ENCODE data around the gene CD2AP.
A peak's percentile ranks its signal among the peaks of the same experiment; 100 is the strongest.
"Not testable (repeated sequence)": the region's sequence is repeated elsewhere in the genome, so short reads cannot be mapped to it uniquely, and the experiment has no call there.

Gene CD2AP, protein sequence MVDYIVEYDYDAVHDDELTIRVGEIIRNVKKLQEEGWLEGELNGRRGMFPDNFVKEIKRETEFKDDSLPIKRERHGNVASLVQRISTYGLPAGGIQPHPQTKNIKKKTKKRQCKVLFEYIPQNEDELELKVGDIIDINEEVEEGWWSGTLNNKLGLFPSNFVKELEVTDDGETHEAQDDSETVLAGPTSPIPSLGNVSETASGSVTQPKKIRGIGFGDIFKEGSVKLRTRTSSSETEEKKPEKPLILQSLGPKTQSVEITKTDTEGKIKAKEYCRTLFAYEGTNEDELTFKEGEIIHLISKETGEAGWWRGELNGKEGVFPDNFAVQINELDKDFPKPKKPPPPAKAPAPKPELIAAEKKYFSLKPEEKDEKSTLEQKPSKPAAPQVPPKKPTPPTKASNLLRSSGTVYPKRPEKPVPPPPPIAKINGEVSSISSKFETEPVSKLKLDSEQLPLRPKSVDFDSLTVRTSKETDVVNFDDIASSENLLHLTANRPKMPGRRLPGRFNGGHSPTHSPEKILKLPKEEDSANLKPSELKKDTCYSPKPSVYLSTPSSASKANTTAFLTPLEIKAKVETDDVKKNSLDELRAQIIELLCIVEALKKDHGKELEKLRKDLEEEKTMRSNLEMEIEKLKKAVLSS

DNA sequence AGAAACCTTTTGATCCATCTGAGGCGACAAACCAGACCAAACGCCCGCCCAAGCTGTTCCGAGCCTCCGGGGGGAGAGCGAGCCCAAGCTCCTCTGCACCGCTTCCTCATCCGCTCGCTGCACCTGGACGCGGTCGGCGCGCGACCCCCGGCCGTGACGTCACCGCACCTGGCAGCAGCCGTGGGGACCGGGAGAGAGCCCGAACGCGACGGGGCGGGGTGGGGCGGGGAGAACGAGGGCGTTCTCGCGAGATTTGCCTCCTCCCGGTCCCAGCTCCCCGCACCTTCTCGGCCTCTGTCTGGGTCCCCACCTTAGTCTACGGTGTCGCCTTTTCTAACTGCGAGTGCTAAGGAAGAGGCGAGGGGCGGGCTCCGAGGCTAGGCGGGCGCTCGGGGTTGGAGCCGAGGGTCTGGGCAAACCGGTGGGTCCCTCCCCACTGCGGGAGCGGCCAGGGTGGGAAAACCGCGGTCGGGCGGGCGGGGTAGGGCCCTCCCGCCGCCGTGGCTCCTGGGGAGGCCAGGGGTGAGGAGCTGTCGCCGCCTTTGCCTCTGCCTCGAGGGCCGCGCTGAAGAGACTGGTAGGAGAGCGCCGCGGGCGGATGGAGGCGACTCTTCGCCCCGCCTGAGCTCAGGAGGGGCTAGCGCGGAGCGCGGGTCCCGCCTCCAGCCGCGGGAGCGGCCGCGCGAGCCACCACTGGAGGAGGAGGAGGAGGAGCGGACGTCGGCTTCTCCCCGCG, at the start of gene CD2AP:
Gene CD2AP (plus strand): TSS at position 293 of the 736 bp plus-strand sequence. CDS start 456 bp downstream, outside the sequence.
- peak; percentile 75 to 78 for DNase-seq (ENCODE audit: low read depth in 2 of 2)

DNA sequence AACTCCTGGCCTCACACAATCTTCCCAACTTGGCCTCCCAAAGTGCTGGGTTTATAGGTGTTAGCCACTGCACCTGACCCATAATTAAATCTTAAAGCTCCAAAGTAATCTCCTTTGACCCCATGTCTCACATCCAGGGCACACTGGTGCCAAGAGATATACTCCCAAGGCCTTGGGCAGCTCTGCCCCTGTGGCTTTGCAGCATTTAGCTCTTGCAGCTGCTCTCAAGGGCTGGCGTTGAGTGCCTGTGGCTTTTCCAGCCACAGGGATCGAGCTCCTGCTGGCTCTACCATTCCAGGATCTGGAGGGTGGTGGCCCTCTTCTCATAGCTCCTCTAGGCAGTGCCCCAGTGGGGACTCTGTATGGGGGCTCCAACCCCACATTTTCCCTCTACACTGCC, 49.3 kb upstream of the CD2AP start:
- DNase-seq (ENCODE audit: low read depth in 2 of 2), result no peak

DNA sequence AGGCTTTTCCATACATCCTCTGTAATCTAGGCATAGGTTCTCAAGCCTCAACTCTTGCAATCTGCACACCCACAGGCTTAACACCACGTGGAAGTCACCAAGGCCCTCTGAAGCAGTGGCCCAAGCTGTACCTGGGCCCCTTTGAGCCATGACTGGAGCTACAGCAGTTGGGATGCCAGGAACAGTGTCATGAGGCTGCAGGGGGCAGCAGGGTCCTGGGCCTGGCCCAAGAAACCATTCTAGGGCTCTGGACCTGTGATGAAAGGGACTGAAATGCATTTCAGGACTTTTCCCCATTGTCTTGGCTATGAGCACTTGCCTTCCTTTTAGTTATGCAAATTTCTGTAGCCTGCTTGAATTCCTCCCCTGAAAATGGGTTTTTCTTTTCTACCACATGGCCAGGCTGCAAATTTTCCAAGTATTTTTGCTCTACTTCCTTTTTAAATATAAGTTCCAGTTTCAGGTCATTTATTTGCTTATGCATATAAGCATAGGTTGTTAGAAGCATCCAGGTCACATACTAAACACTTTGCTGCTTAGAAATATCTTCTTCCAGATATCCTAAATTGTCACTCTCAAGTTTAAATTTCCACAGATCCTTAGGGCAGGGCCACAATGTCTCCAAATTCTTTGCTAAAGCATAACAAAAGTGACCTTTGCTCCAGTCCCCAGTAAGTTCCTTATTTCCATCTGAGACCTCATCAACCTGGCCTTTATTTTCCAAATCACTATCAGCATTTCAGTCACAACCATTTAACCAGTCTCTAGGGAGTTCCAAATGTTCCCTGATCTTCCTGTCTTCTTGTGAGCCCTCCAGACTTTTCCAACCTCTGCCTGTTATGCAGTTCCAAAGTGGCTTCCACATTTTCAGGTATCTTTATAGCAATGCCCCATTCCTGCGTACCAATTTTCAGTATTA, 48.6 kb upstream of the CD2AP start:
- no peak for DNase-seq (ENCODE audit: low read depth in 2 of 2)

DNA sequence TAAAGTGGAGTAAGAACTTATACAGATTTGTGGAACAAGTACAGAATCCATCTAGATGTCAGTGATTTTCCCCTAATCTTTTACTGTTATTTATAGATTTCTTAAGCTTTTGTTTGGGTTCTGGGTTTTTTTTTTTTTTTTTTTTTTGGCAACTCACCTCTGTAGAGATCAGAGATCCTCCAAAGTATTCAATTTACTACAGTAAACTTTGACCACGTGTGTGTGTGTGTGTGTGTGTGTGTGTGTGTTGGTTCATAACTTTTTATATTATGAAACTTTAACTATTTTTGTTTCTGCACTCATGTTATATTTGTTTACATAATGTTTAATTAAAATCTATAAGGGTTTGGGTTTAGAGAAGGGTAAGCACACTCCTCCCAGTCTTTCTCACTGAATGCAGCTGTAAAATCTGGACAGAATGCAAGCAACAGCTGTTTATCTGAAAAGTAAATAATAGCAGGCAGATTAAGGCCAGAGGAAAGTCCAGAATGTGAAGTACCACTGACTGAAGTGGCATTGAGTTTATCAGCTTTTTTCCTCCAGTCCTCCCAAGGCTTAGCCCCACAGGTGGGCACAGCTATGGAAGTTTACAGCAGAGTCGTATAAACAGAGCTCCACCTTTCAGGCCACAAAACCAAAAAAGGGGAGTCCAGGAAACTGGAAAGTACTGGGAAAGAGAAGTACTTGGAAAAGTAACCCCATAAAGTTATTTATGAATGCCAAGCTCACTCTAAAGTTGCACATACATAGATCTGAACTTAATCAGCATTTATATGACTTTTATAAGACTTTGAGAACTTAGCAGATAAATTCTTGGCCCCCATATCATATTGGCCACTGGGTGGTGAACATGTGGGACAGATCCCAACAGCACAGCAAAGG, 43.0 kb upstream of the CD2AP start:
- DNase-seq (ENCODE audit: low read depth in 2 of 2), result no peak

DNA sequence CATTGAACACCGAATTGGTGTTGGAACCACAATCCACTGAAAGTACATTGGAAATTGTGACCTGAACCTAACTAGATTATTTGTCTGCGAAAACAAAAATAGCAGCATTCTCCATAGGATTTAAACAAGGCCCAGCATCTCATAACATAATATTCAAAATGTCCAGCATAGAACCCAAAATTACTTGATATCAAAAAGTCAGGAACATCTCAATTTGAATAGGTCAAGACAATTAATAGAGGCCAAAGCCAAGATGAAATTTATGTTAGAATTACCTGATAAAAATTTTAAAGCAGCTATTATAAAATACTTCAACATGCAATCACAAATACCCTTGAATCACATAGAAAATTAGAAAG, 42.4 kb upstream of the CD2AP start:
- no peak for DNase-seq (ENCODE audit: low read depth in 2 of 2)

DNA sequence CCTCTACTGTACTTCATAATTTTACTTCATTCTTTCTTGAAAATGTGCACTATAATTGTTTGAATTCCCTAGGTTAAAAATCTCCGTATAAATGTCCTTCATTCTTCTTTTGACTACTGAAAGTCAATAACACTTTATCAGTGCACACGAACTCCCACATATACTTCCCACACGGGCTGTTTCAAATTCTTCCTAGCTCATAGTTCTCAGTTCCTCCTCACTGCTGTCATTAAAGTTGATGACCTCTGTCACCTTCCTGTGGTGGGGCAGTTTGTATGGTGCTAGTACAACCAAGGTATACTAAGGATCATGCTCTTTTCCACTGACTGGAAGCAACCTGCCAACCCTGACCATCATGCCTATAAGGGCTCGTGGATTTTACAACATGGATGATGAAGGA, 40.0 kb upstream of the CD2AP start:
- no peak for DNase-seq (ENCODE audit: low read depth in 2 of 2)

DNA sequence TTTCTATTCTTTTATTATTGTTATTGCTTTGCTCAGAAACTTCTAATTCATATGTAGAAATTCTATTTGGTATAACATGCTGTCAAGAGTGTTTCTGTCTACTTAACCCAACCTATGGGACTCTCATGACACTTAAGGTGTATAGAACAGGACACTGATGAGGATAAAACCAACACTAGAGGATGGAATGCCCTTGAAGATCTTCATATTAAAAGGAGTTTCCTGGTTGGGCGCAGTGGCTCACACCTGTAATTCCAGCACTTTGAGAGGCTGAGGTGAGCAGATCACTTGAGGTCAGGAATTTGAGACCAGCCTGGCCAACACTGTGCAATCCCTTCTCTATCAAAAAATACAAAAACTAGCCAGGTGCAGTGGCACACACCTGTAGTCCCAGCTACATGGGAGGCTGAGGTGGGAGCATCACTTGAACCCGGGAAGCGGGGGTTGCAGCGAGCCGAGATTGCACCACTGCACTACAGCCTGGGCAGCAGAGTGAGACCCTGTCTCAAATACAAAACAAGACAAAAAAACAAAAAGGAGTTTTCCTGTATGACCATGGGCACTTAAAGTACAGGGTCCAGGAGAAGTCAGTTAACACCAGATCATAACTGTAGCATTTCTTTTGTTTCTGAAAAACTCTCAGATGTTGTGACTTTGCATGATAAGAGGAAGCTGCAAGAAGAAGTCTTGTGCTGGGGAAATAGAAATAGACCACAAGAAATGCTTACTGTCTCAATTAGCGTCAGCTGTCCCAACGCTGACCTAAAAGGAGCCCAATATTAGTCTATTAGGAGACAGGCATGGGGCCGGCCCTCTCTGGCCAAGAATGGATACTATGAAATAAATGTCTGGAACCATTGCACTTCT, 38.9 kb upstream of the CD2AP start:
- DNase-seq (ENCODE audit: low read depth in 2 of 2), result no peak

DNA sequence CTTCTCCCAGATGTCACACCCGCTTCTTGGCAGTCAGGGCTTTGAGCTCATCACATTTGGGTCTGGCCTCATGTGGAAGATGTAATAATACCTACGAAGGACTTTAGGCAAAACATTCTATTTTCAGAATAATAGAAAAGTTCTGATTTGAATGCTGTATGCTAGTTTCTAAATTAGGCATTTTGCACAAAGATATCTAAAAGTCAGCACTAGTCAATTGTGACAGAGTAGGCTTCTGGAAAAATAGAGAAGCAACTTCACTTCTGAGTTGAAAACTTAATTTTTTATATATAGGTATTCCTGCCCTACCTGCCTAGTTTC, 38.3 kb upstream of the CD2AP start:
- no peak for DNase-seq (ENCODE audit: low read depth in 2 of 2)

DNA sequence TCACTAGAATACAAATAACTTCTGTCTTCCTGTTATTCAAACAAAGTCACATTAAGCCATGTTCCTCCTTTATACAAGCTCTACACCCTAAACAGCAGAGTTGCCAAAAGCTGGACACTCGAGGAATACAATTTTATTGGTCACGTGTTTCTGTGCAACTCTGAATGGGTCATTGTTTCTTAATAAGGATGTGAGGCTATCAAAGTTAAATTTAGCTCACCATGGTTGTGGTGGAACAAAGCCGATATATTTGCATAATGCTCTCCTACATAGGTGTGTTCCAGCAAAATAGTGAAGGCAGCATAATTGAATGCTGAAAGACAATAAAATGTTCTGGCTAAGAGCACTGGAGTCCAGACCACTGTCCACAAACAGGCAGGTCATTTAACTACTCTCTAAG, 36.9 kb upstream of the CD2AP start:
- DNase-seq (ENCODE audit: low read depth in 2 of 2), result no peak

DNA sequence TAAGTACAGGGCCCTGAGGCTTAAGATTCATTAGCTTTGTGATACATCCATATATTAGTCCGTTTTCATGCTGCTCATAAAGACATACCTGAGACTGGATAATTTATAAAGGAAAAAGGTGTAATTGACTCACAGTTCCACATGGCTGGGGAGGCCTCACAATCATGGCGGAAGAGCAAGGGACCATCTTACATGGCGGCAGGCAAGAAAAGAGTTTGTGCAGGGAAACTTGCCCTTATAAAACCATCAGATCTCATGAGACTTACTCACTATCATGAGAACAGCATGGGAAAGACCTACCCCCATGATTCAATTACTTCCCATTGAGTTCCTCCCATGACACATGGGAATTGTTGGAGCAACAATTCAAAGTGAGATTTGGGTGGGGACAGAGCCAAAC, 32.6 kb upstream of the CD2AP start:
- not testable (repeated sequence) for DNase-seq (ENCODE audit: low read depth in 2 of 2)

DNA sequence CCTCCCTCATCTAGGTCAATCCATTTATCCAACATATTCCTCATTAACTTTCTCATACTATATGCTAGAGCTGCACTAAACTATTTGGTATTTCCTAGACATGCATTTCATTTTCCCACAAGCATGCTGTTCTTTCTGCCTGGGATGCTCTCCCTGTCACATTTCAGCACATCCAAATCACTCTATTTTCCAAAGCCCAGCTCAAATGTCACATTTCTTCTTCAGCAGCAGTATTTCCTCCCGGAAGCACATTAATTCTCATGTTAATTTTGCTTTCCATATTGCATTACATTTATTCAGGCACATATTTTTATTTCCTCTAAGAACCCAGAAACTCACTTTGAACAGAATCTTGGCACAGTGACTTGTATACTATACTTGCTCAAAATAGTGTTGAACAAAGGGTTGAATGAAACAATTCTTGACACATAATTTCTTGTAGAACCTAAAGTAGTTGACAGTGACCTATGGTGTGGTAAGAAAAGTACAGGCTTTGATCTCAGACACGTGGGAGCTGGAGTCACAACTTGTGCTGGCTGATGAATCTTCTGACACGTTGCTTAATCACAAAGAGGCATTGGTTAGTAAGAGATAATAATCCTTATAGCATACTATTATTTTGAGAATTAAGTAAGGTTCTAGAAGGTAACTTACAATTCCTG, 30.8 kb upstream of the CD2AP start:
- DNase-seq (ENCODE audit: low read depth in 2 of 2), result no peak

DNA sequence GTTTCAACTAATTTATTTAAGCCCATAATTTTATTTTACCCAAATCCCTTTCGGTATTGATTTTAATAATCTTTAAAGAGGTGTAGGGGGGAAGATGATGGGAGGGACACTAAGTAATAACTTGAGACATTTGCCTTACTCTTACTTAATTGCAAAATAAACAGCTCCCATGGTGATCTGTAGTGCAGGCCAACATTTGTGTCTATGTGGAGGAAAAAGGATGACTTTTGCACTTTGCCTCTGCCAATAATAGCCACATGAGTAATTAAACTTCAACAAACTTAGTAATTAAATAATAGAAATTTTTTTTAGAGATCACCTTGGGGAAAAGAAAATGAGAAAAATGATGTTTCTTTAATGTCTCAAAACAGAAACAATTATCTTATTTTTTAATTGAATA, 29.9 kb upstream of the CD2AP start:
- DNase-seq (ENCODE audit: low read depth in 2 of 2), result no peak

DNA sequence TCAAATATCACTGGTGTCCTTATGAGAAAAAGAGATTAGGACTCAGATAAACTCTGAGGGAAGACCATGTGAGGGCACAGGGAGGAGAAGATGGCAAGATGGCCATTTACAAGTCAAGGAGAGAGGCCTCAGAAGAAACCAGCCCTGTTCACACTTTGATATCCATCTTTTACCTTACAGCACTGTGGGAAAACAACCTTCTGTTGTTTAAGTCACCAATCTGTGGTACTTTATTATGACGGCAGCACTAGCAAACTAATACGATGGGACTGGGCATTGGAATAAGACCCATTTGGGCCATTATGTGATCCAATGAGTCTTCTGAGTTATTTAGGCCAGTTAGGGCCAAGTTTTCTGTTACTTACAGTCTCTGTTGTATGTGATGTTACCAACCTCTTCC, 26.4 kb upstream of the CD2AP start:
- DNase-seq (ENCODE audit: low read depth in 2 of 2), result no peak

DNA sequence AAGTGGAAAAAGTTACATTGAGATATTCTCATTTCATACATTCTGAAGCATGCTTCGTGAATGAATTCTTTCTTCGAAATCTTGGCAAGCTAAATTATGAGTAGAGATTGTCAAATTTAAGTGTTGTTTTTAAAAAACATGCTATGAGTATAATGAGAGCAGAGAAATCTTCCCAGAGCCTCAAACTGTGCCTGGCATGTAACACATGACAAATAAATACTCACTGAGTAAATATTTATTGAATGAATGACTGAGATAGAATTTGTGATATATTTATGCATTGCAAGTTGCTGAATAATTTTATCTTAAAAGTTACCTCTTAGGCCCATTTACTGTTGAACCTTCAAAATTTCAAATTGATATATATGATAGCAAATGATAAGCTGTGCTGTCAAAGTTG, 24.7 kb upstream of the CD2AP start:
- no peak for DNase-seq (ENCODE audit: low read depth in 2 of 2)

DNA sequence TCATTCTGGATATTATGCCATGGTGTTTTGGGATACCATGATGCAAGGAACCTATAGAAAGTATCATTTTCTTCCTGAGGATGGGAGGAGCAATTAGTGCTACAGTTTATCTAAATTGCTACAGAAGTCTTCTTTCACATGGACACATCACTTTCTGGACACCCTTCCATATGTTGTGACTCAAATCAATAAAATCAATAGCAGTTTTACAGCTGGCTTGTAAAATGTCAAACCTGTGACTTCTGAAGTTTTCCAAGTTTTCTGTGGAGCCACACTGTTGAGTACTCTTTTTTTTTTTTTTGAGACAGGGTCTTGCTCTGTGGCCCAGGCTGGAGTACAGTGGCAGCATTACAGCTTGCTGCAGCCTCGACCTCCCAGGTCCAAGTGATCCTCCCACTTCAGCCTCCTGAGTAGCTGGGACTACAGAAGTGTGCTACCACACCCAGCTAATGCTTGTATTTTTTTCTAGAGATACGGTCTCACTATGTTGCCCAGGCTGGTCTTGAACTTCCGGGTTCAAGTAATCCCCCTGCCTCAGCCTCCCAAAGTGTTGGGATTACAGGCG, 24.1 kb upstream of the CD2AP start:
- DNase-seq (ENCODE audit: low read depth in 2 of 2), result no peak

DNA sequence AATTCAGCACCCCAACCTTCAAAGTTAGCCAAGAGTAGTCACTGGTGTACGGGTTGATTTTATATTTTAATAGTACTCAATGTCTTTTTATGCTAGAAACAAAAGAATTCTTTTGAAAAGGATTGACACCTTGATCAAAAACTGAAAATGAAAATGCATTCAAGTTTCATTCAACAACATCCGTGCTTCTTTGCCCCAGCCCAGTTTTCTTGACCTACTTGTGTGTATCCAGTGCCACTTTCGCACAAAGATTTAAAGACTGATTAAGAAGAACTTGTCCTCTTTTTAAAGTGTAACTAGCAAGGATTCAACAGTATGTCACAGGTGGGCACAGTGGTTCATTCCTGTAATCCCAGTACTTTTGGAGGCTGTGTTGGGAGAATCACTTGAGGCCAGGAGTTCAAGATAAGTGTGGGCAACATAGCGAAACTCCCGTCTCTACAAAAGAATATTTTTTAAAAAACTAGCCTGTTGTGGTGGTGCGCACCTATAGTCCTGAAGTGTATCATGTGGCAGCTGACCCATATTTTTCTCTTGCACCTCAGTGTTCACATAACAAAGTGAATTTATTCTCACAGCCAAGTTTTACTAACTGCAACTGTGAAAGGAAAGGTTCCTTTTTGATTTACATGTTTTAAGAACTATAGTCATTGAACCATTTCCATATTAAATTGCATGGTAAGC, 22.7 kb upstream of the CD2AP start:
- no peak for DNase-seq (ENCODE audit: low read depth in 2 of 2)

DNA sequence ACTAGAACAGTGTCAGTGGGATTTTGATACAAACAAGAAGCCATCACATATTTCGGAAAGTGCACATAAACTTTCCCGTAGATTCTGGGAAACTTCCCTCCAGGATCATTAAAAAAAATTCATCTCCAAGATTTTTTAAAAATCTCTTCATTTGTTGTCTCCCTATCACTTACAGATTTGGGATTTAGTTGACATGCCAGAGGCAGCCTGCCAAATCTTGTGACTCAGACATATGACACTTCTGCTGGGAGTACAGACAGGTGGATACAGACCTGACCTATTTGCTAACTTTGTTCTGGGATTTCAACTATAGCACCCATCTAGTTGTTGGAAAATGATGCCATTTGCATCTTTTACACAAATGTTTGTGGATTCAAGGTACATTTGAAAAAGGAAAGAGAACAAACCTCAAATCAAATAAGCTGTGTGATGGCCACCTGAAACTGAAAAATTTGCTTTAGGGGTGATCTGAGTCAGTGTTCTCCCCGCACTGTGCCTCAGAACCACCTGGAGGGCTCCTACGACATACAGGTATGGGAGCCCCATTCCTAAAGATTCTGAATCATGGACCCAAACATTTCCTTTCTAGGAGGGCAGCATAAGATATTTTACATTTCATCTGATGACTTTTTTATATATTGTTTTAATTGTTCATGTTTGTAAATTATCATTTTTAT, 21.9 kb upstream of the CD2AP start:
- no peak for DNase-seq (ENCODE audit: low read depth in 2 of 2)

DNA sequence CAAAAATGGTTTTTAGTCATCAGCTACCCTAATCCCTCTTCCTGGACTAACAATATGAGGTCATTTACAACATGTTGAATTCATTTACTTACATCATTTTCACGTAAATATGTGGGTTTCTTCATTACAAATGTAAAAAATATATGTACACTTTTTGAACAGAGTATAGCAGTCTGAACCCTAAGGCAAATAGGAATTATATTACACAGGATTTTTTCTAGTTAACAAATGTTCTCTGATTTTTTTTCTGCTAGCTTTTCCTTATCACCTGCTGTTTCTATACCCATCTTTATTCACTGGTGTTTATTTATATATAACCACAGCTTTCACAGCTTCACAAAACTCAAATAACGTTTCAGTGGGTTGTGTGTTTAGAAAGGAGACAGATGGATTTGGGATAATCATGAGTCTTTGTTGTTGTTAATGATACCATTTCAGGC, 21.0 kb upstream of the CD2AP start:
- no peak for DNase-seq (ENCODE audit: low read depth in 2 of 2)
